Right renal pelvis (tissue), 4 donors: Measurements from ENCODE around the gene SSX2IP. TPM values are rescaled to one million over a fixed set of nuclear protein-coding genes. Genes with fewer than 3 reads are reported as not detected.
A peak's percentile ranks its signal among the peaks of the same experiment; 100 is the strongest.
"Not testable (repeated sequence)": the region's sequence is repeated elsewhere in the genome, so short reads cannot be mapped to it uniquely, and the experiment has no call there.

Source experiments
- DNase-seq, 4 donors: peaks; one replicate each; pipeline ENCODE4 v3.0.0-alpha.2; 2013; ENCODE audit warnings: low read depth in 4 of 4, low spot score in 3 of 4, missing footprints in 1 of 4
- polyA plus RNA-seq, 4 donors: library from polyadenylated mRNA; unstranded; fragments of 120-200 nt; gene quantifications; one replicate each; pipeline ENCODE4 v1.2.1, GENCODE V29; 2013; ENCODE audit not compliant: insufficient read length in 4 of 4

Gene SSX2IP, protein sequence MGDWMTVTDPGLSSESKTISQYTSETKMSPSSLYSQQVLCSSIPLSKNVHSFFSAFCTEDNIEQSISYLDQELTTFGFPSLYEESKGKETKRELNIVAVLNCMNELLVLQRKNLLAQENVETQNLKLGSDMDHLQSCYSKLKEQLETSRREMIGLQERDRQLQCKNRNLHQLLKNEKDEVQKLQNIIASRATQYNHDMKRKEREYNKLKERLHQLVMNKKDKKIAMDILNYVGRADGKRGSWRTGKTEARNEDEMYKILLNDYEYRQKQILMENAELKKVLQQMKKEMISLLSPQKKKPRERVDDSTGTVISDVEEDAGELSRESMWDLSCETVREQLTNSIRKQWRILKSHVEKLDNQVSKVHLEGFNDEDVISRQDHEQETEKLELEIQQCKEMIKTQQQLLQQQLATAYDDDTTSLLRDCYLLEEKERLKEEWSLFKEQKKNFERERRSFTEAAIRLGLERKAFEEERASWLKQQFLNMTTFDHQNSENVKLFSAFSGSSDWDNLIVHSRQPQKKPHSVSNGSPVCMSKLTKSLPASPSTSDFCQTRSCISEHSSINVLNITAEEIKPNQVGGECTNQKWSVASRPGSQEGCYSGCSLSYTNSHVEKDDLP
- polyA plus RNA-seq = 10 to 100 TPM; 34.1 to 41.8 (median 38.6) TPM

DNA sequence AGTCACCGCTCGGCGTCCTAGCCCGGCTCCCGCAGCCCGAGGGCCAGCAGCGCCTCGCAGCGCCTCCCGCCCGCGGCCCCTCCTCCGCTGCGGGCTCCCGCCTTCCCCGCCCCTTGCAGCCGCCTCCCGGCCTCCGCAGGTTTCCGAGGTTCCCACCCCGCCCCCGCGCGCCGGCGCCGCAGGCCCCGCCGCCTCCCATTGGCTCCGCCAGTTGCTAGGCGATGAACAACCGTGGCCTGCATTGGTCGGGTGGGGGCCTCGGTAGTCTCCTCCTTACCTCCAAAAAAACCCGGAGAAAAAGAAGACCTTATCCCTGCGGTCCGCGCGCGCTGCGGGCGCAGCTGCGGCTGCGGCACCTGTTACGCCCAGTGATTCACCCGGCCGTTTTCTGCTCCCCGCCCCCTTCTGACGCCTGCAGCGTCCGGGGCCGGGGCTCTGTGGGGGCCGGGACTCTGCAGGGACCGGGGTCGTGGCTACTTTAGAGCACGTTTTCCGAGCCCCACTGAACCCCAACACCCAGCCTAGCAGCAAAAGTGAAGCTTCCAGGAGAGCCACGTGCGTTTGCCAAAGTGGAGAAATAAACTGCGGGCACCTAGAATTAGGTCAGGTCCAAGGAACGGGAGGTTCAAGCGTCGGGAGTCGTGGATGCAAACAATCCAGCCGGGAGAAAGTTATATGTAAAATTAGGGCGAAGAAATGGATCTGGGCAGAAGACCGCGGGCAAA lies at the start of gene SSX2IP:
TSS of gene SSX2IP (minus strand) at position 65 of the 725 bp plus-strand sequence. CDS start 19,242 bp downstream, outside the sequence.
- DNase-seq = peak; percentile 91 to 95 (median 93)

DNA sequence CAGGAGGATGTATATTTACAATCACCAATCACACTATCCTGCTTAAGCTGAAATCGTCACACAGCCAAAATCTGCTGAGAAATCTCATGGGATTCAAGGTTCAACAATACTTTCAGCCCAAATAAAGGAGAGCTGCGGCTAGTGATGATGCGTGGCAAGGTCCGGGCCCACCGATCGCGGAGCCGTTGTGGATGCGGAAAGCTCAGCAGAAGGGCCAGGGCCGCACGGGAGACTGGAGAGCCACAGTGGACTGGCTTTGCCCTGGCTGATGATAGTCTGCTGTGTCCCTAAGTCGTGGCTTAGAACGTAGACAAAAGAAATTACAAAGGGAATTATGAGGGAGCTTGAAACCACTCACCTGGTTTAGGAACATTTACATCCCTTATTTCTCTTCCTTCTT lies 48.0 kb upstream of the SSX2IP start:
- DNase-seq = no peak

- no peak for DNase-seq
Measured at GRCh38 chr1:84737590-84737989, 47.3 kb upstream of the SSX2IP start.

- no peak for DNase-seq
Measured at GRCh38 chr1:84736944-84737343, 46.7 kb upstream of the SSX2IP start.

DNA sequence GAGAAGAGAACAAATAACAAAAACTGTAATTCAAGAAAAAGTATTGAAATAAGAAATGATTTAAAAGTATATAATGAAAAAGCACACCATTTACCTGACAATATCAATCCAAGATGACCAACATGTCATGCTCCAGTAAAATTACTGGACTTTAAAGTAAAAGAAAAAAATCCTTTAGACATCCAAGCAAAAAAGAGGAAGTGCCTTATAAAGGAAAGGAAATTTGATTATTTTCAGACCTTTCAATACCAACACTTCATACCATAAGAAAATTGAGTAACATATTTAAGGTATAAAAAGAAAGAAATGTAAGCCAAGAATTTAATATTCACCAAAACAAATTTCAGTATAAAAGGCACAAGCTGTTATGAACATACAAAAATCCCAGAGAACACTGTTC lies 46.2 kb upstream of the SSX2IP start:
- no peak for DNase-seq

- no peak for DNase-seq
Measured at GRCh38 chr1:84735483-84735882, 45.2 kb upstream of the SSX2IP start.

GRCh38 chr1:84732520-84732919 lies 42.3 kb upstream of the SSX2IP start:
- no peak for DNase-seq

DNA sequence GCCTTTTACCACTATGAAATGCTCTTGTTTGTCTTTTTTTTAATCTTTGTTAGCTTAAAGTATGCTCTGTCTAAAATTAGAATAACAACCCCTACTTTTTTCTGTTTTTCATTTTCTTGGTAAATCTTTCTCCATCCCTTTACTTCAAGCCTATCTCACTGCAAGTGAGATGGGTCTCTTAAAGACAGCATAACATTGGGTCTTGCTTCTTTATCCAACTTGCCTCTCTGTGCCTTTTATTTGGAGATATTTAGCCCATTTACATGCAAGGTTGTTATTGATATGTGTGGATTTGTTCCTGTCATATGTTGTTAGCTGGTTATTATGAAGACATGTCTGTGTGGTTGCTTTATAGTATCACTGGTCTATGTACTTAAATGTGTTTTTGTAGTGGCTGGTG lies 41.3 kb upstream of the SSX2IP start:
- no peak for DNase-seq

GRCh38 chr1:84727711-84728110 lies 37.5 kb upstream of the SSX2IP start:
- not testable (repeated sequence) for DNase-seq

- DNase-seq = no peak
Measured at GRCh38 chr1:84726593-84727499, 36.6 kb upstream of the SSX2IP start.

GRCh38 chr1:84724128-84724860 lies 34.0 kb upstream of the SSX2IP start:
- no peak for DNase-seq

GRCh38 chr1:84722794-84723193 lies 32.5 kb upstream of the SSX2IP start:
- no peak for DNase-seq

- DNase-seq = not testable (repeated sequence)
Measured at GRCh38 chr1:84721872-84722271, 31.6 kb upstream of the SSX2IP start.

DNA sequence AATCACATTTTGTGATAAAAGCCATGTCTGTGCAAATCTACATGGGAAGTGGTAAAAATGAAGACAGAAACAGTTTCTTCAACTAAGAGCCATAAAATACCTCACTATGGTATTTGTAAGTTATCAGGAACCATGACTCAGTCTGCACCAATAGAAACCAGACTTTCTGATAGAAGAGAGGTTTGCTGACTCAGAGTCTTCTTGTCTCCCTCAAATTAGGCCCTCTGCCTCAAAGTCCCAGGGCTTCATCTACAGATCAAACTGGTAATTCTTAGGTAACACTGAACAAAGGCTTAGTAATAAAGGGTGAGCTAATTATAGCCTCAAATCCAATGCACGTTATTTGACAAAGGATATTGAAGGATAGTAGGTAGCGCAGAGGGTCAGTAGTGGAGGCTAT lies 30.9 kb upstream of the SSX2IP start:
- no peak for DNase-seq

GRCh38 chr1:84720221-84720780 lies 30.0 kb upstream of the SSX2IP start:
- DNase-seq = no peak

GRCh38 chr1:84719543-84720217 lies 29.4 kb upstream of the SSX2IP start:
- peak in 2 of 4 donors; percentile 37 to 48 for DNase-seq

- no peak for DNase-seq
Measured at GRCh38 chr1:84715342-84716019, 25.2 kb upstream of the SSX2IP start.

DNA sequence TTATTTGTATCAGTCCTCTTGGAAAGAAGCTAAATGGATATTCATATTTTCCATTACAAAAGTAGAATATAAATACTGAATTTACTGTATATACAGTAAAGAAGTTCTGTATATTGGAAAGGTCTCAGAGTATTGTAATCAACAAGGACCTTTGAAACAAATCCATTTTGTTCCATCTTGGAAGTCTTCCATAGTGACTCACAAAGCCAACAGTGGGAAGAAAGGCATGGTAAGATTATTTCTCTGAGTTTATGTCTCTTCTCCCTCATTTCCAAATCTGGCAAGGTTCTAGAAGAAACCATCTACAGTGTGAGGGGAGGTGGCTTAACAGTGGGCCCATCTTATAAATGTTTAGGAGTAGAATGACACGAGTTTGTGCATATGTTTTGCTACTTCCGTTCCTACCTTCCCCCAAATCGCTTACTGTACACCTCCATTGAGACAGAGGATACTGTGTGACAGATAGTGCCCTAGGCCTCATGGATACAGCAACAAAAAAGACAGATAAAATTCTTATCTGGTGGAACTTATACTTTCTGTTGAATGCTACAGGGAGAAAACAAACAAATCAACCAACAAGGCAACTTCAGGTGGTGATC lies 22.1 kb upstream of the SSX2IP start:
- no peak for DNase-seq
